Measurements from ENCODE around the gene ABCA1. TPM values are rescaled to one million over a fixed set of nuclear protein-coding genes. Genes with fewer than 3 reads are reported as not detected.
A peak's percentile ranks its signal among the peaks of the same experiment; 100 is the strongest.

Gene ABCA1
- total and polyA plus RNA-seq, 2 of the 4 experiments (the other 2 are of a cell fraction): 5.8 to 52.2 TPM

DNA sequence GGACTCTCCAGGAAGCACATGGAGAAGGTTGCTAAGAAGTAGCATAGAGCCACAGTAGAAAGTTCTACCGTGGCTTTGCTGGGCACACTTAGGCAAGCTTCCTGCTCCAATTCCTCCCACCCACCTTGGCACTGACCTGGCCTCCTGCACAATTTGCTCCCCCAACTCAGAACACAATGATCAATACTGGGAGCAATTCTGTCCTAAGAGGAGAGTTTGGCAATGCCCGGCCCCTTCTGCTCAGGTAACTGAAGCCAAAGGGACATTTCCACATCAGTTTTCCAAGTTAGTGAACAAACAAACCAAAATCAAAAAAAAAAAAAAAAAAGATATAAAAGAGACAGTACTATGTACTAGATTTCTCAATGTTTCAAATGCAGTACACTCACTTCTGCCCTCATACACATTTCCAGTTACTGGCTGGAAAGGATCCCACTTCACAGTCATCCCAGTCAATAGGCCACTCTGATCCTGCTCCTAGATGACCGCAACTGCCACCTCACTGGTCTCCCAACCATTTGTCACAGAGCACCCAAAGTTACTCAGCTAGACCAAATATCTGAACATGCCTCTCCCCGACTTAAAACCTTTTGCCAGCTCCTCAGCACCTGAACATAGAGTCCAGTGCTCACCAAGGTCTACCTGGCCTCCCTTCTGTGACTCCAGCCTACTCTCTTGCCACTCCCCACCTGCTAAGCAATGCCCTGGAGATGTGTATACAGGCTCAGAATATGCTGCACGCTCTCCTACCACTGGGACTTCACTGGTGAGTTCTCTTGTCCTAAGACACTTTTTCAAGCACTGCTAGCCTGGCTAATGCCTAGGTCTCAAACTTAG, 21.3 kb downstream of the ABCA1 start:
- H3K27ac ChIP-seq (ENCODE audit: insufficient read depth, low read length): peak overlapping the region; percentile 54
- 0 out of 2 replicates have a peak, but pooled peaks have one; percentile 44 for TF ChIP-seq CHD1 (IDR thresholded peaks at IDR 0.05; ENCODE audit: low read depth, low read length)
- no peak for TF ChIP-seq SMC3 (IDR thresholded peaks at IDR 0.05; ENCODE audit: low read depth, low read length)
- peak; percentile 22 for ATAC-seq (ENCODE audit: low read depth)
- intact Hi-C loops (cut with micrococcal nuclease) (no loop called here), in situ Hi-C loops (cut with MboI; ENCODE audit: low sequenced_read_pairs) (no loop called here), dilution Hi-C loops (cut with HindIII; ENCODE audit: low sequenced_read_pairs, unreplicated experiment) (no loop called here)
- H3K9me1 ChIP-seq (ENCODE audit: insufficient read depth, low read length): peaks cover 41% of the 10 kb centered on the region
- H3K23ac ChIP-seq (ENCODE audit: low read depth, low read length): peak overlapping the region; percentile 78; the same call in 1 of the 2 replicates
- no peaks in the 10 kb centered on the region for H3K27me3 ChIP-seq (ENCODE audit: control insufficient read depth, insufficient read depth, low read length)
- no peak overlapping the region; the same call in 1 of the 2 replicates for H3K9ac ChIP-seq (ENCODE audit: low read depth, low read length)
- peak overlapping the region; percentile 58 for H4K5ac ChIP-seq (ENCODE audit: low read depth, low read length)
- BruUV-seq (replicated peaks): no TSS peak
- peak overlapping the region; percentile 86 for H2BK120ac ChIP-seq (ENCODE audit: low read depth, low read length)
- peak overlapping the region; percentile 61 to 74 for H4K8ac ChIP-seq (ENCODE audit: low read depth in 2 of 2, low read length in 2 of 2)
- H2AK9ac ChIP-seq (replicated peaks; ENCODE audit: low read depth, low read length, poor library complexity): peak overlapping the region; percentile 90
- H3K79me1 ChIP-seq (ENCODE audit: low read depth in 1 of 2, low read length in 2 of 2): peaks cover 20 to 83% of the 10 kb centered on the region in 2 experiments
- 100% methylated on average over 3 of the region's 5 CpGs; no CpG with 5 or more reads in 1 of the 2 experiments for WGBS, 2 experiments (ENCODE audit: extremely low coverage in 2 of 2, insufficient read length in 1 of 2)
- peak overlapping the region; percentile 87 for H3K14ac ChIP-seq (replicated peaks; ENCODE audit: low read depth, low read length)
- ChIA-PET CTCF (interaction anchor here (0.6 to 0.9 kb wide), 2 partner anchors 11 to 20 kb away, joined by 3 to 4 read pairs; no protein-coding TSS in a partner anchor), POLR2A (ENCODE audit: unreplicated experiment) (no interaction called here)
- H2AFZ ChIP-seq (replicated peaks; ENCODE audit: low read length, poor library complexity): peak overlapping the region; percentile 25
- H2BK15ac ChIP-seq (ENCODE audit: low read depth, low read length): peak overlapping the region; percentile 79
- peak overlapping the region; percentile 89 for H2BK20ac ChIP-seq (ENCODE audit: low read depth, low read length)
- H3K36me3 ChIP-seq (ENCODE audit: control insufficient read depth, insufficient read depth, low read length): peaks cover 5% of the 10 kb centered on the region; the same call in 1 of the 2 replicates
- peak overlapping the region; percentile 60 for H3K4me2 ChIP-seq (ENCODE audit: low read depth, low read length)
- H3K9me3 ChIP-seq (ENCODE audit: control insufficient read depth, insufficient read depth, low read length): no peaks in the 10 kb centered on the region
- peak overlapping the region; percentile 30 for H3K56ac ChIP-seq (ENCODE audit: extremely low read depth, insufficient read depth, low read length)
- H2BK5ac ChIP-seq (ENCODE audit: low read depth, low read length, poor library complexity, severe bottlenecking): peak overlapping the region; percentile 84
- DNase-seq: peak; percentile 81
- H3K18ac ChIP-seq (ENCODE audit: low read depth, low read length): peak overlapping the region; percentile 87
- H3K4ac ChIP-seq (ENCODE audit: low read depth, low read length): peak overlapping the region; percentile 93
- H3K4me3 ChIP-seq (ENCODE audit: insufficient read depth, low read depth, low read length): no peak overlapping the region
- H4K91ac ChIP-seq (ENCODE audit: insufficient read depth, low read depth, low read length): peak overlapping the region; percentile 93
- H4K20me1 ChIP-seq (ENCODE audit: insufficient read depth, low read length): peaks cover 87% of the 10 kb centered on the region
- peak overlapping the region; percentile 79 for H2AK5ac ChIP-seq (ENCODE audit: low read depth, low read length)
- peaks cover 38% of the 10 kb centered on the region for H3K4me1 ChIP-seq (ENCODE audit: control insufficient read depth, insufficient read depth, low read length)
